ENCODE results near the gene PLXNA1.

DNA sequence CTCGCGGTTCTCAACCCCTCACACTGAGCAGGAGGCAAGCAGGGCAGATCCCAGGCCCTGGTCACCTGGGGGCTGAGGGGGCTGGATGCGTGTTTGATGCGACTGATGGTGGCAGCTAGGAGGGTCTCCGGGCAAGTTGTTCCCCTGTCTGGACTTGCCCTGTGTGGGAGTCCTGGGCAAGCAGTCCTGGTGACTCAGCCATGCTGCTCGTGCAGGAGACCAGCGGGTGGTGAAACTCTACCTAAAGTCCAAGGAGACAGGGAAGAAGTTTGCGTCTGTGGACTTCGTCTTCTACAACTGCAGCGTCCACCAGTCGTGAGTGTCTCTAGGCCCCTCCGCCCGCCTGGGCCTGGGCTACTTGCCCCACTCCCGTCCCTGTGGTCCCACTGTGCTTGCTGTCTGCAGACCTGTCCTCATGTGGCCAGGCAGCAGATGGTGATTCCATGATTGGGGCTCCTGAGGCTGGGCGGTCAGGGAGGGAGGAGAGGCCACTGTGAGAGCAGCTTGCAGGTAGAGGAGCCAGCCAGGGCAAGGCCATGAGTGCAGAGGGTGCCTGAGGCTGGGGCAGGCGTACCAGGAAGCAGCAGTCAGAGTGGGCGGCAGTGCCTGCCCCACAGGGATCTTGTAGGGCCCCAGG, 23.1 kb downstream of the PLXNA1 start:
- TF ChIP-seq, protein P1, sequence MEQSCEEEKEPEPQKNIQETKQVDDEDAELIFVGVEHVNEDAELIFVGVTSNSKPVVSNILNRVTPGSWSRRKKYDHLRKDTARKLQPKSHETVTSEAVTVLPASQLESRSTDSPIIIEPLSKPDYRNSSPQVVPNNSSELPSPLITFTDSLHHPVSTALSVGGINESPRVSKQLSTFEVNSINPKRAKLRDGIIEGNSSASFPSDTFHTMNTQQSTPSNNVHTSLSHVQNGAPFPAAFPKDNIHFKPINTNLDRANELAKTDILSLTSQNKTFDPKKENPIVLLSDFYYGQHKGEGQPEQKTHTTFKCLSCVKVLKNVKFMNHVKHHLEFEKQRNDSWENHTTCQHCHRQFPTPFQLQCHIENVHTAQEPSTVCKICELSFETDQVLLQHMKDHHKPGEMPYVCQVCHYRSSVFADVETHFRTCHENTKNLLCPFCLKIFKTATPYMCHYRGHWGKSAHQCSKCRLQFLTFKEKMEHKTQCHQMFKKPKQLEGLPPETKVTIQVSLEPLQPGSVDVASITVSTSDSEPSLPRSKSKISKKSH (CRISPR knock-in tag; IDR thresholded peaks at IDR 0.05) = no peak
- no peak for TF ChIP-seq THAP7 (CRISPR knock-in tag; IDR thresholded peaks at IDR 0.05)
- no peak for TF ChIP-seq ZNF217 (CRISPR knock-in tag; IDR thresholded peaks at IDR 0.05)
- no peak for TF ChIP-seq ZNF311 (CRISPR knock-in tag; IDR thresholded peaks at IDR 0.05)
- no peak for TF ChIP-seq ETV6 (IDR thresholded peaks at IDR 0.05; ENCODE audit: borderline replicate concordance in 1 of 2, low read depth in 2 of 2, low read length in 1 of 2)
- TF ChIP-seq ETV6 (CRISPR knock-in tag; IDR thresholded peaks at IDR 0.05; ENCODE audit: borderline replicate concordance) = no peak
- no peak for TF ChIP-seq KDM1A (IDR thresholded peaks at IDR 0.05)
- no peak for TF ChIP-seq ATF3 (IDR thresholded peaks at IDR 0.05)
- no peak for TF ChIP-seq ATF3 (CRISPR knock-in tag; conservative IDR thresholded peaks at IDR 0.05)
- TF ChIP-seq, protein P2, sequence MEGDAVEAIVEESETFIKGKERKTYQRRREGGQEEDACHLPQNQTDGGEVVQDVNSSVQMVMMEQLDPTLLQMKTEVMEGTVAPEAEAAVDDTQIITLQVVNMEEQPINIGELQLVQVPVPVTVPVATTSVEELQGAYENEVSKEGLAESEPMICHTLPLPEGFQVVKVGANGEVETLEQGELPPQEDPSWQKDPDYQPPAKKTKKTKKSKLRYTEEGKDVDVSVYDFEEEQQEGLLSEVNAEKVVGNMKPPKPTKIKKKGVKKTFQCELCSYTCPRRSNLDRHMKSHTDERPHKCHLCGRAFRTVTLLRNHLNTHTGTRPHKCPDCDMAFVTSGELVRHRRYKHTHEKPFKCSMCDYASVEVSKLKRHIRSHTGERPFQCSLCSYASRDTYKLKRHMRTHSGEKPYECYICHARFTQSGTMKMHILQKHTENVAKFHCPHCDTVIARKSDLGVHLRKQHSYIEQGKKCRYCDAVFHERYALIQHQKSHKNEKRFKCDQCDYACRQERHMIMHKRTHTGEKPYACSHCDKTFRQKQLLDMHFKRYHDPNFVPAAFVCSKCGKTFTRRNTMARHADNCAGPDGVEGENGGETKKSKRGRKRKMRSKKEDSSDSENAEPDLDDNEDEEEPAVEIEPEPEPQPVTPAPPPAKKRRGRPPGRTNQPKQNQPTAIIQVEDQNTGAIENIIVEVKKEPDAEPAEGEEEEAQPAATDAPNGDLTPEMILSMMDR (IDR thresholded peaks at IDR 0.05 in 2 of 3, conservative IDR thresholded peaks at IDR 0.05 in 1 of 3; ENCODE audit: insufficient read depth in 2 of 3, low read depth in 1 of 3, low read length in 3 of 3) = no peak
- TF ChIP-seq, protein P3, sequence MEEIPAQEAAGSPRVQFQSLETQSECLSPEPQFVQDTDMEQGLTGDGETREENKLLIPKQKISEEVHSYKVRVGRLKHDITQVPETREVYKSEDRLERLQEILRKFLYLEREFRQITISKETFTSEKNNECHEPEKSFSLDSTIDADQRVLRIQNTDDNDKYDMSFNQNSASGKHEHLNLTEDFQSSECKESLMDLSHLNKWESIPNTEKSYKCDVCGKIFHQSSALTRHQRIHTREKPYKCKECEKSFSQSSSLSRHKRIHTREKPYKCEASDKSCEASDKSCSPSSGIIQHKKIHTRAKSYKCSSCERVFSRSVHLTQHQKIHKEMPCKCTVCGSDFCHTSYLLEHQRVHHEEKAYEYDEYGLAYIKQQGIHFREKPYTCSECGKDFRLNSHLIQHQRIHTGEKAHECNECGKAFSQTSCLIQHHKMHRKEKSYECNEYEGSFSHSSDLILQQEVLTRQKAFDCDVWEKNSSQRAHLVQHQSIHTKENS (CRISPR knock-in tag; IDR thresholded peaks at IDR 0.05) = no peak

All from K562 (cell line).